Measurements from ENCODE around the gene HELZ2.
"Not testable (repeated sequence)": the region's sequence is repeated elsewhere in the genome, so short reads cannot be mapped to it uniquely, and the experiment has no call there.

HELZ2 gene

DNA sequence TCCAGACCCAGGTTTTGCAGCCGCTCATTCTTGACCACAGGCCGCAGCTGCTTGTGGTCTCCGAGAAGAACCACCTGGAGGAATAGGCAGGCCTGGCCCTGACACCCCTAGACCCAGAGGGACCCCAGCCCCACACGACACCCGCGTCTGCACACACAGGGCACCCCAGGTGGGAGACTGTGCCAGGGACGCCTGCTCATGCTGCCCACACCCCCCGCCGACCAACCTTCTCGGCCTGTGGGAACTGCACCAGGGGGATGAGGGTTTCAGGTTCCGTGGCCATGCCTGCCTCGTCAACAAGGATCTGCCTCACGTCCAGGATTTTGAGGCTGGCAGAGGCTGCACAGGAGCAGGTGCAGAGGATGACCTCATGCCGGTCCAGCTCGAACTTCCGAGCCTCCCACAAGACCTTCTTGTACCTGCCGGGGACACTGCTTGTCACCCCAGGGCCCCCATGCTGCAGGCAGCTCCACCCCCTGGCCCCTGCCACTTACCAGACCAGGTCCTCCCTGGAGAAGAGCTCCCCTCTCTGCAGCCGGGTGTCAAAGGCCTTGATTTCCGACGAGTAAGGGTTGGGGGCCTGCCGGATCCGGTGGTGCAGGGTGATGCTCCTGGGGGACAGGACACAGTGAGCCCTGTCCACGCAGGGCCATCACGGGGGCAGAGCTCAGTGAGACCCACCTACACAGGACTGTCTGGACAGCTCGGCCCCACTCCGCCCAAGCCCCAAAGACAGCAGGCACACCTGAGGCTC, 13.0 kb downstream of the HELZ2 start:
- Histone ChIP-seq H3K27me3 (replicated peaks) (no peaks in the 10 kb centered on the region), H3K4me3 (ENCODE audit: low read depth, low read length) (no peak overlapping the region), H3K36me3 (replicated peaks) (peaks cover 33% of the 10 kb centered on the region), H3K27ac (no peak overlapping the region)
- no peak for DNase-seq
- in situ Hi-C loops (cut with HindIII; ENCODE audit: low pct_ligation_motif_present, low sequenced_read_pairs), result no loop called here
- TF ChIP-seq, protein P1, sequence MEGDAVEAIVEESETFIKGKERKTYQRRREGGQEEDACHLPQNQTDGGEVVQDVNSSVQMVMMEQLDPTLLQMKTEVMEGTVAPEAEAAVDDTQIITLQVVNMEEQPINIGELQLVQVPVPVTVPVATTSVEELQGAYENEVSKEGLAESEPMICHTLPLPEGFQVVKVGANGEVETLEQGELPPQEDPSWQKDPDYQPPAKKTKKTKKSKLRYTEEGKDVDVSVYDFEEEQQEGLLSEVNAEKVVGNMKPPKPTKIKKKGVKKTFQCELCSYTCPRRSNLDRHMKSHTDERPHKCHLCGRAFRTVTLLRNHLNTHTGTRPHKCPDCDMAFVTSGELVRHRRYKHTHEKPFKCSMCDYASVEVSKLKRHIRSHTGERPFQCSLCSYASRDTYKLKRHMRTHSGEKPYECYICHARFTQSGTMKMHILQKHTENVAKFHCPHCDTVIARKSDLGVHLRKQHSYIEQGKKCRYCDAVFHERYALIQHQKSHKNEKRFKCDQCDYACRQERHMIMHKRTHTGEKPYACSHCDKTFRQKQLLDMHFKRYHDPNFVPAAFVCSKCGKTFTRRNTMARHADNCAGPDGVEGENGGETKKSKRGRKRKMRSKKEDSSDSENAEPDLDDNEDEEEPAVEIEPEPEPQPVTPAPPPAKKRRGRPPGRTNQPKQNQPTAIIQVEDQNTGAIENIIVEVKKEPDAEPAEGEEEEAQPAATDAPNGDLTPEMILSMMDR (IDR thresholded peaks at IDR 0.05; ENCODE audit: low read depth, low read length, missing control alignments), result no peak

DNA sequence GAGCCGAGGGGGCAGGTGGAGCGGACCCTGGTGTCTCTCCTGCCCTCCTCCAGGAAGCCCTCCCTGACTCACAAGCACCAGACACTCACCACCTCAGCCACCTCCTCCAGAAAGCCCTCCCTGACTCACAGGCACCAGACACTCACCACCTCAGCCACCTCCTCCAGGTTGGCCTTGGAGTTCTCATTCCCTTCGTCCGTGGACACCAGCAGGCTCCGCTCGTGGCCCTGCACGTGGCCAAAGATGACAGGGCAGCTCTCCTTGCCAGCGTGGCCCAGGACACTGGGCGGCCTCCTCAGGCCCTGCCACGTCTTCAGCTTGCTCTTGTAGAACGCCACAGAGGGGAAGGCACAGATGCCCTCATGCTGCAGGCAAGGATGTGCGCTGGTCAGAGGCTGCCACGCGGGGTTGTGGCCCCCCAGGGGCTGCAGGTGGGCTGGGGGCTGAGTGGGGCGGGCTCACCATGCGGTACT, 13.7 kb downstream of the HELZ2 start:
- H3K4me3 ChIP-seq (ENCODE audit: low read depth, low read length), result no peak overlapping the region
- H3K27me3 ChIP-seq (replicated peaks), result no peaks in the 10 kb centered on the region
- no peak overlapping the region for H3K27ac ChIP-seq
- peaks cover 27% of the 10 kb centered on the region for H3K36me3 ChIP-seq (replicated peaks)
- in situ Hi-C loops (cut with HindIII; ENCODE audit: low pct_ligation_motif_present, low sequenced_read_pairs), result no loop called here
- DNase-seq, result no peak
- TF ChIP-seq, protein P1 (IDR thresholded peaks at IDR 0.05; ENCODE audit: low read depth, low read length, missing control alignments), result no peak

DNA sequence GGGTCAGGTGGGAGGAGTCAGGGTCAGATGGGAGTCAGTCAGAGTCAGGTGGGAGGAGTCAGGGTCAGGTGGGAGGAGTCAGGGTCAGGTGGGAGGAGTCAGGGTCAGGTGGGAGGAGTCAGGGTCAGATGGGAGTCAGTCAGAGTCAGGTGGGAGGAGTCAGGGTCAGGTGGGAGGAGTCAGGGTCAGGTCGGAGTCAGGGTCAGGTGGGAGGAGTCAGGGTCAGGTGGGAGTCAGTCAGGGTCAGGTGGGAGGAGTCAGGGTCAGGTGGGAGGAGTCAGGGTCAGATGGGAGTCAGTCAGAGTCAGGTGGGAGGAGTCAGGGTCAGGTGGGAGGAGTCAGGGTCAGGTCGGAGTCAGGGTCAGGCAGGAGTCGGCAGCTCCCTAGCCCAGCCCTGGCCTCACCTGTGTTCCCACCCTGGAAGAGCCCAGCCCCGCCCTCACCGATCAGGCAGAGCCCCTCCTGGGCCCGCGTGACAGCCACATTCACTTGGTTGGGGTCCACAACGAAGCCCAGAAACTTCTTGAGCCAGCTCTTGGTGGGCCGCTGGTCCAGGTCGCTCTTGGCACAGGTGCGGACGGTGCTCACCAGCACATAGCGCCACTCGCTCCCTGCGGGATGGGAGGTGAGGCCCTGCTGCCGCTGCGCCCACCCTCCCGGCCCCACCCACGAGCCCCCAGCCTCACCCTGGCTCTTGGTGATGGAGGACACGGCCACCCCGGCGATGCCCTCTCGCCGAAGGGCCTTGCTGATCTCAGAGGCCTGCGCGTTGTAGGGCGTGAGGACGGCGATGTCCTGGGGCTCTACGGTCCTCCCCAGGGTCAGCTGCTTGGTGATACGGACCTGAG, 14.3 kb downstream of the HELZ2 start:
- H3K27me3 ChIP-seq (replicated peaks); H3K27ac ChIP-seq; in situ Hi-C loops (cut with HindIII; ENCODE audit: low pct_ligation_motif_present, low sequenced_read_pairs); H3K4me3 ChIP-seq (ENCODE audit: low read depth, low read length); DNase-seq: not testable (repeated sequence)
- H3K36me3 ChIP-seq (replicated peaks), result peaks cover 22% of the 10 kb centered on the region

DNA sequence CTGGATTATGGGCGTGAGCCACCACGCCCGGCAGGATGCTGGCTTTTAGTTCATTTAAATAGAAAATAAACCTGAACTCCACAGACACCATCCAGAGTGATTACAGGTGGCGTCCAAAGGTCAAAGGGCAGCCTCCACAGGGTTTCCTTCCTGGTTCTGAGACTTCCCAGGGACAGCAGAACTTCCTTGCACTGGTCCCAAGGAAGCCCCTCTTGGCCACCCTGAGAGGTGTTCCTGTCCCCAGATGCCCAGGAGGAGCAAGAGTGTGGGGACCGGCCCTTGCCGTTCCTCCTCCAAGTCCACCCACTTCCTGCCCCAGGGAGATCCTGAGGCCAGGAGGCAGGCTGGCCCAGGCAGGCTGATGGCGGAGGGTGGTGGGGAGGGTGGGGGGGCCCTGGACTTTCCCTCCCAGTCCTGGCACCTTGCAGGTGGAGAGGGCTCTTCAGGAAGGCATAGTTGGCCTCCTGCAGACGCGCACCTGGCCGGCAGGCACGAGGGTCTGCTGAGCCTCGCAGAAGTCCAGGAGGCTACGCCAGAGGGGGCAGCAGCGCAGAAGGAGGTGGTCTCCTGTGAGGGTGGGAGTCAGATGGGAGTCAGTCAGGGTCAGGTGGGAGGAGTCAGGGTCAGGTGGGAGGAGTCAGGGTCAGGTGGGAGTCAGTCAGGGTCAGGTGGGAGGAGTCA, 15.1 kb downstream of the HELZ2 start:
- H3K36me3 ChIP-seq (replicated peaks), result peaks cover 19% of the 10 kb centered on the region
- in situ Hi-C loops (cut with HindIII; ENCODE audit: low pct_ligation_motif_present, low sequenced_read_pairs), result no loop called here

DNA sequence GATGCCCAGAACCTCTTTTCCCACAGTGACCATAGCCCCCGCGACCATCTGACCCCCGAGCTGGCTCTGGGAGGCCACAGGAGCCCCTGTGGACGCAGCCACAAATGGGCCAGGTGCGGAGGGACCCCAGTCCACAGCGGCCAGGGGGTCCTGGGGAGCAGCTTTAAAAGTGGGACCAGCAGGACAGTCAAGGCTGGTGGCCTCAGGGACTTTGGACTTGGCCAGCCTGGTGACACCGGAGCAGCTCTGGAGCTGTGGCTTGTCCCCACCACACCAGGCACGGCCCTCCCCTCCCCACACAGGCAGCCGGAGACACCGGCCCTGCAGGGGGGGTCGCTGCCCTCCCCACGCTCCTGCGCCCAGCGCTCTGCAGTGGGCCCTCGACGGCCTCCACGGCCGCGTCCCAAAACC, 16.6 kb downstream of the HELZ2 start:
- in situ Hi-C loops (cut with HindIII; ENCODE audit: low pct_ligation_motif_present, low sequenced_read_pairs), result no loop called here
- Histone ChIP-seq H3K27me3 (replicated peaks) (no peaks in the 10 kb centered on the region), H3K4me3 (ENCODE audit: low read depth, low read length) (no peak overlapping the region), H3K27ac (no peak overlapping the region), H3K36me3 (replicated peaks) (peaks cover 16% of the 10 kb centered on the region)
- DNase-seq, result no peak
- TF ChIP-seq, protein P1 (IDR thresholded peaks at IDR 0.05; ENCODE audit: low read depth, low read length, missing control alignments), result no peak

More for the DNA sequence above, 15.1 kb downstream of the HELZ2 start:
- Histone ChIP-seq H3K27ac (no peak overlapping the region), H3K27me3 (replicated peaks) (no peaks in the 10 kb centered on the region), H3K4me3 (ENCODE audit: low read depth, low read length) (no peak overlapping the region)
- TF ChIP-seq, protein P1 (IDR thresholded peaks at IDR 0.05; ENCODE audit: low read depth, low read length, missing control alignments), result no peak
- no peak for DNase-seq
